Activated CD4-positive, alpha-beta T cell treated with anti-CD3 and anti-CD28 coated beads for 48 hours (primary cell): ENCODE measurements around the gene ITGA11.

Experiments used
- DNase-seq: peaks from one replicate; pipeline ENCODE4 v3.0.0-alpha.2; 2020

ITGA11 gene

GRCh38 chr15:68279779-68280753 is 151.9 kb downstream of the ITGA11 start:
- no peak for DNase-seq

GRCh38 chr15:68278595-68279405 is 153.2 kb downstream of the ITGA11 start:
- no peak for DNase-seq

DNA sequence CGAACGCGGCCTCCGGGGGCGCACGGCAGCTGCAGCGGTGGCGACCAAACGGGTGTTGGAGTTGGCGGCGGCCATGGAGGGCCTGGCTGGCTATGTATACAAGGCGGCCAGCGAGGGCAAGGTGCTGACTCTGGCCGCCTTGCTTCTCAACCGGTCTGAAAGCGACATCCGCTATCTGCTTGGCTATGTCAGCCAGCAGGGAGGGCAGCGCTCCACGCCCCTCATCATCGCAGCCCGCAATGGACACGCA is 153.7 kb downstream of the ITGA11 start:
- no peak for DNase-seq

- DNase-seq, result peak; percentile 91
Observed at GRCh38 chr15:68277603-68278344, 154.2 kb downstream of the ITGA11 start, which contains the start of gene FEM1B. FEM1B (plus strand) TSS chr15:68277745; CDS start chr15:68278418, 673 bp downstream.

- DNase-seq, result no peak
Observed at GRCh38 chr15:68277131-68277602, 154.8 kb downstream of the ITGA11 start.

DNA sequence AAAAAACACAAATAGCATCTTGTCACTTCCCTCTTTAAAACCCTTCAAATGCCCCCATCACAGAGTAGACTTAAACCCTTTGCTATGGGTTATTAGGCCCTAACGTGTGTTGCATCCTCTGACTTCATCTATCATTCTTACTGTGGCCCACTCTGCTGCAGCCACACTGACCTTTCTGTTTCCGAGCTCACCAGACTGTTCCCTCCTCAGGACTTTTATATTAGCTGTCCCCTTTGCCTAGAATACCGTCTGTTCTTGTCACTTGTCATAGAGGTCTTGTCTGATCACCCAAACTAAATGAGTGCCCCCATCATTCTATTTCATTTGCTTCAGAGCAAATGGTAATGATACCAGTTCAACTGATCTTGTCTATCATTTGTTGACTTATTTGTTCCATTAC is 155.3 kb downstream of the ITGA11 start:
- no peak for DNase-seq

- DNase-seq, result no peak
Observed at GRCh38 chr15:68275165-68275746, 156.7 kb downstream of the ITGA11 start.

- no peak for DNase-seq
Observed at GRCh38 chr15:68274201-68274848, 157.6 kb downstream of the ITGA11 start.

- no peak for DNase-seq
Observed at GRCh38 chr15:68272721-68273271, 159.2 kb downstream of the ITGA11 start.

- no peak for DNase-seq
Observed at GRCh38 chr15:68271854-68272471, 160.0 kb downstream of the ITGA11 start.

- DNase-seq, result no peak
Observed at GRCh38 chr15:68268405-68268804, 163.6 kb downstream of the ITGA11 start.

DNA sequence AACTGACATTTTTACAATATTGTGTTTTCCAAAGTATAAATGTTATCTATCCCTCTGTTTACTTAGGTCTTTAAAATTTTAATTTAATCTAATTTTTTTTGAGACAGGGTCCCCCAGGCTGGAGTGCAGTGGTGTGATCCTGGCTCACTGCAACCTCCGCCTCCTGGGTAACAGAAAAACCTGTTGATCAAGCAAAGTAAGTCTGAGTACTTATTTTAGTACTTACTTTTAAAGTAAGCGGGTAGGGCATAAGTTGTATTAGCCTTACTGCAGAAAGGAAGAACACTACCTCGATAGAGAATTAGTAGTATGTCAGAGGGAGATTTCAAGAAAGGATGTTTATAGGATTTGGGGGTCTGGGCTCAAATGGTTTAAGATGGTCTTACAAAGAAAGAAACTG is 166.3 kb downstream of the ITGA11 start:
- DNase-seq, result no peak

- no peak for DNase-seq
Observed at GRCh38 chr15:68265081-68265480, 166.9 kb downstream of the ITGA11 start.

- DNase-seq, result no peak
Observed at GRCh38 chr15:68264282-68264681, 167.7 kb downstream of the ITGA11 start.

DNA sequence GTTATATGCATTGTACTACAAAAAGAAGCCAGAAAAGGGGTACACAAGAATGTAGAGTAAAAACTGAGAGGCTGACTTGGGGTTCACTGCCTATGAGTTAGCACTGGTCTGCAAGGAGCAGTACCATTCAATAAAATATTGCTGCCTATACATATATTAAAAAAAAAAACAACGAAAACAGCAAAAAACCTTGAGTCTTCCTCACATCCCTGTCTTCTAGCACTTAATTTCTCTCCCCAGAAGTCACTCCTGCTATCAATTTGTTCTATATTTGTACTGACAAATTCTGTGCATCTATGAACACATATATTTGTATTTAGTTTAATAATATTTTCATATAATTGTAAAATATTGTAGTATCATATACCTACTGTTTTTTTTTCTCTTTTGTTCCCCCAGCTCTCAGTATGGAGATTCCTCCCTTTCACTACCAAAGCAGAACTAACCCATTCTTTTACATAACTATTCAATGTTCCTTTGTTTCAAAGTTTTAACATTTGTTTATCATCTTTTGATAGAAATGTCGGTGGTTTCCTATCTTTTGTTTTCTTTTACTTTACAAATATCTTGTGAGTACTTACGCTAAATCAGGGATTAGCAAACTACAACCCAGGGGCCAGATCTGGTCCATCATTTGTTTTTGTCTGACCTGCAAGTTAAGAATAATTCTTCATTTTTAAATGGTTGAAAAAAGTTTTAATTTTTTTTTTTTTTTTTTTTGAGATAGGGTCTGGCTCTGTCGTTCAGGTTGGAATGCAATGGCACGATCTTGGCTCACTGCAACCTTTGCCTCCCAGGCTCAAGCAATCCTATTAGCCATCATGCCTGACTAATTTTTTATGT is 169.2 kb downstream of the ITGA11 start:
- DNase-seq, result no peak

DNA sequence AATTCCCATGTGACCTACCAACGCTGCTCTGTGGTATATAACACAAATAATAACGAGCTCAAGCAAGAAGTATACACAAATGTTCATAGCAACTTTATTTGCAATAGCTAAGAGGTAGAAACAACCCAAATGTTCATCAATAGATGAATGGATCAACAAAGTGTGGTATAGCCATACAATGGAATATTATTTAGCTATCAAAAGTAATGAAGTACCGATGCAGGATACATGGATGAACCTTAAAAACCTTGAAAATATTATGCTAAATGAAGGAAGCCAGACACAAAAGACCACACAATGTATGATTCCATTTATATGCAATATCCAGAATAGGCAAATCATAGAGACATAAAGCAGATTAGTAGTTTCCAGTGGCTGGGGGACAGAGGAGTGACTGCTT is 170.0 kb downstream of the ITGA11 start:
- DNase-seq, result no peak

- no peak for DNase-seq
Observed at GRCh38 chr15:68261241-68261640, 170.7 kb downstream of the ITGA11 start.

GRCh38 chr15:68259883-68260282 is 172.1 kb downstream of the ITGA11 start:
- no peak for DNase-seq

- peak; percentile 45 for DNase-seq
Observed at GRCh38 chr15:68258692-68259091, 173.3 kb downstream of the ITGA11 start.

DNA sequence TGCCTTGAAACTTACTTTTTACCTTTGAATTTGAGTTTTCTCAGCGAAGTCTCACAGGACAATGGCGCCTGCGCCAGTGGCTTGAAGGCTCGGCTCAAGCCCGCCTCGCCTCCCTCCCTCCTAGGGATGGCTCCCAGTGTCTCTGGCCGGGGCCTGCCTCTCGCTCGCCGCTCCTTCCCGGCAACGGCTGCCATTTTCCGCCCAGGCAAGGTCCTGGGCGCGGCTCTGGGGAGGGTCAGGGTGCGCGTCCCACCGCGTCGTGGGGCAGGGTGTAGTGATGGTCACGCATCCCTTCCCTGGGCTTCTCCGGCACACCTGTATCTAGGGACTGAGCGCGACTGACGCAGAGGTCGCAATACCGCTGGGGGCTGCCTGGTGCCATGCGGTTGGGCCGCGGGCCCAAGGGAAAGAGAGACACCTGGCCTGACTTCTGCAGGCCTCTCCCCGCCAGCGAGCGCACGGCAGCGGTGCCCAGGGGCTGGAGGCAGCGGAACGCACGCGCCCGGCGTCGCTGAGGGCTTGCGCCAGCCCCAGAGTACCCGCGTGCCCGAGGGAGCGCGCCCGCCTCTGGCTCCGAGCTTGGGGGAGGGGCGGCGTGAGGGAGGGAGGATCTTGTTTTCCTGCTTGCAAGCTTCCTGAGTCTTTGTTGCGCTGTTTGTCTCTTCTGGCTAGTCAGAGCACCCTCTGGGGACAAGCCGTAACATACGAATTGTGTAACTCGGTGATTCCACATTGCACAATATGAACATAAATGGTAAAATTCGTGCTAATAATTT is 175.1 kb downstream of the ITGA11 start:
- peak; percentile 77 for DNase-seq
